ENCODE results near the gene CBX1. TPM values are rescaled to one million over a fixed set of nuclear protein-coding genes. Genes with fewer than 3 reads are reported as not detected.

The CBX1 gene
- 10 to 100 TPM; 22.7 to 31.0 TPM for total RNA-seq
- long read RNA-seq, partial matches to known transcripts: 3 of 7 reads
- long read RNA-seq, other reads (novel, unspliced or antisense): 1 of 7 reads

- ATAC-seq (peak; percentile 96), DNase-seq (peak; percentile 95 to 96)
- intact Hi-C loops (cut with DNase I, micrococcal nuclease): no loop called here
Observed at GRCh38 chr17:48101012-48101720, at the start of gene CBX1. Gene CBX1 (minus strand): TSS chr17:48101478. CDS start chr17:48077004, 24,474 bp downstream.

GRCh38 chr17:48150597-48151001 lies 49.3 kb upstream of the CBX1 start:
- ATAC-seq (no peak), DNase-seq (no peak)
- intact Hi-C loops (cut with DNase I, micrococcal nuclease): no loop called here

- DNase-seq: no peak
- intact Hi-C loops (cut with DNase I, micrococcal nuclease): no loop called here
- ATAC-seq: no peak
Observed at GRCh38 chr17:48149787-48150463, 48.6 kb upstream of the CBX1 start.

- intact Hi-C loops (cut with DNase I, micrococcal nuclease): no loop called here
- no peak for DNase-seq
- ATAC-seq: no peak
Observed at GRCh38 chr17:48148854-48149786, 47.8 kb upstream of the CBX1 start.

- intact Hi-C loops (cut with DNase I, micrococcal nuclease): no loop called here
- DNase-seq (no peak), ATAC-seq (peak; percentile 31)
Observed at GRCh38 chr17:48148029-48148770, 46.9 kb upstream of the CBX1 start.

- intact Hi-C loops (cut with DNase I, micrococcal nuclease): no loop called here
- ATAC-seq (peak; percentile 66), DNase-seq (no peak)
Observed at GRCh38 chr17:48144976-48145798, 43.9 kb upstream of the CBX1 start.

- DNase-seq: no peak
- ATAC-seq: no peak
- intact Hi-C loops (cut with DNase I, micrococcal nuclease): no loop called here
Observed at GRCh38 chr17:48144231-48144630, 43.0 kb upstream of the CBX1 start.

GRCh38 chr17:48143629-48144028 lies 42.4 kb upstream of the CBX1 start:
- intact Hi-C loops (cut with DNase I, micrococcal nuclease): no loop called here
- DNase-seq (no peak), ATAC-seq (no peak)

- ATAC-seq (no peak), DNase-seq (no peak)
- intact Hi-C loops (cut with DNase I, micrococcal nuclease): no loop called here
Observed at GRCh38 chr17:48139944-48140343, 38.7 kb upstream of the CBX1 start.

- ATAC-seq (no peak), DNase-seq (no peak)
- intact Hi-C loops (cut with DNase I, micrococcal nuclease): no loop called here
Observed at GRCh38 chr17:48137656-48138055, 36.4 kb upstream of the CBX1 start.

GRCh38 chr17:48134912-48135480 lies 33.7 kb upstream of the CBX1 start:
- intact Hi-C loops (cut with DNase I, micrococcal nuclease): no loop called here
- DNase-seq (no peak), ATAC-seq (peak; percentile 28)

- ATAC-seq (no peak), DNase-seq (no peak)
- intact Hi-C loops (cut with DNase I, micrococcal nuclease): no loop called here
Observed at GRCh38 chr17:48132385-48132784, 31.1 kb upstream of the CBX1 start.

- intact Hi-C loops (cut with DNase I, micrococcal nuclease): no loop called here
- ATAC-seq (peak; percentile 85), DNase-seq (peak; percentile 33 to 37)
Observed at GRCh38 chr17:48131216-48131824, 30.0 kb upstream of the CBX1 start.

- ATAC-seq: no peak
- DNase-seq: no peak
- intact Hi-C loops (cut with DNase I, micrococcal nuclease): loop anchor here in 1 of 2 donors (5.0 kb wide), 1 partner anchor 103 kb away; no protein-coding TSS in a partner anchor
Observed at GRCh38 chr17:48129981-48130380, 28.7 kb upstream of the CBX1 start.

- intact Hi-C loops (cut with DNase I, micrococcal nuclease): loop anchor here in 1 of 2 donors (5.0 kb wide), 1 partner anchor 101 kb away; no protein-coding TSS in a partner anchor
Observed at GRCh38 chr17:48128400-48128799, 27.1 kb upstream of the CBX1 start.

GRCh38 chr17:48127371-48128051 lies 26.2 kb upstream of the CBX1 start:
- ATAC-seq (peak; percentile 52), DNase-seq (no peak)
- intact Hi-C loops (cut with DNase I, micrococcal nuclease): loop anchor here in 1 of 2 donors (5.0 kb wide), 1 partner anchor 100 kb away; no protein-coding TSS in a partner anchor

More at GRCh38 chr17:48128400-48128799, 27.1 kb upstream of the CBX1 start:
- ATAC-seq (no peak), DNase-seq (no peak)
